GM20431 (cell line): Measurements from ENCODE around the gene LY6G6C.

Source experiments
- in situ Hi-C: fragments of 300-500 bp; cut with MseI, MboI; formaldehyde crosslinking; loops from one replicate; pipeline ENCODE4 v1.15.0; 2020; ENCODE audit warnings: low sequenced_read_pairs; ENCODE audit not compliant: unreplicated experiment

Gene LY6G6C

DNA sequence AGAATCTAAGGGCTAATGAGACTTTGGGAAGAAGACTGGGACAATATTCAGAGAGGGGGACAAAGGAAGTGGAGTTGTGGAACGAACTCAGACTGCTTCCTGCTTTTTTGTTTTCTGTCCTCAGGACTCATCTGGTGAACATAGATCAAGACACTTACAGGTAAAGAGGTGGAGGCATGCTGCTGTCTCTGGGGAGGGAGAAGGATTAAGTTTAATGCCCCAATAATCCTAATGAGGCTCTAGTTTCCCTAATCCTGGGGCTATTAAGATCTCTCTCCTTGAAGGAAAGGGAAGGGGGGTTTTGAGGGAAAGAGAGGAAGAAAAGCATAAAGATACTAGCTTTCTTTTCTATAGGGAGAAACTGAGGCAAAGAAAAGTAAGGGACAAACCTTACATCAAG, 22.9 kb upstream of the LY6G6C start:
- in situ Hi-C loops, result no loop called here

- in situ Hi-C loops, result no loop called here
These were observed 21.3 kb upstream of the LY6G6C start for GRCh38 chr6:31742894-31743293.

- in situ Hi-C loops, result no loop called here
These were observed 20.3 kb upstream of the LY6G6C start for GRCh38 chr6:31741815-31742214.

- in situ Hi-C loops, result no loop called here
These were observed 19.1 kb upstream of the LY6G6C start for GRCh38 chr6:31740397-31741223.

DNA sequence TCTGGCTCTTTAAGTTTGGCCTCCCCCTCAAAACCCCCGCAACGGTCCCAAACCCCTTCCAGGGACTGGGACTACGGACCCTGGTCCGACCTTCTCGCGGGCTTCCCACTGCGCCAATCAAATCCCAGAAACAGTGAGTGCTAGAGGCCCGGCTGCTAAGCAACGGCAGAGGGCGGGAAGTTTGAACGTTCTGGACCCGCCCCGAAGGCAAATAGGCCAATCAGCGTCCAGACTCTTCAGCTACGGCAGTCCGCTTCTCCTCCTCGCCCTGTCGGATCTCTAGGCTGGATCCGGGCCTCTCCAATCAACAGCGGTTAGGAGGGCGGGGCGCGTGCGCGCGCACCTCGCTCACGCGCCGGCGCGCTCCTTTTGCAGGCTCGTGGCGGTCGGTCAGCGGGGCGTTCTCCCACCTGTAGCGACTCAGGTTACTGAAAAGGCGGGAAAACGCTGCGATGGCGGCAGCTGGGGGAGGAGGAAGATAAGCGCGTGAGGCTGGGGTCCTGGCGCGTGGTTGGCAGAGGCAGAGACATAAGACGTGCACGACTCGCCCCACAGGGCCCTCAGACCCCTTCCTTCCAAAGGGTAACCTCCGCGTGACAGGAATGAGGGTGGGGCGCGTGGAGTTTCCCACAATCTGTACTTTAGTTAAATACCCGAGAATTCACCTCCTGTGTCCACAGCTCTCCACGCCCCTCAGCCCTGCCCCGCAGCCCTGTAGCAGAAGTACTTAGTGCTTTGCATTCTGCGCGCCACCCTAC, 18.3 kb upstream of the LY6G6C start, which contains the start of gene MSH5:
Gene MSH5, plus strand, starts transcription at position 367 of the 758 bp plus-strand sequence. CDS start 462 bp downstream, outside the sequence.
- in situ Hi-C loops, result no loop called here

DNA sequence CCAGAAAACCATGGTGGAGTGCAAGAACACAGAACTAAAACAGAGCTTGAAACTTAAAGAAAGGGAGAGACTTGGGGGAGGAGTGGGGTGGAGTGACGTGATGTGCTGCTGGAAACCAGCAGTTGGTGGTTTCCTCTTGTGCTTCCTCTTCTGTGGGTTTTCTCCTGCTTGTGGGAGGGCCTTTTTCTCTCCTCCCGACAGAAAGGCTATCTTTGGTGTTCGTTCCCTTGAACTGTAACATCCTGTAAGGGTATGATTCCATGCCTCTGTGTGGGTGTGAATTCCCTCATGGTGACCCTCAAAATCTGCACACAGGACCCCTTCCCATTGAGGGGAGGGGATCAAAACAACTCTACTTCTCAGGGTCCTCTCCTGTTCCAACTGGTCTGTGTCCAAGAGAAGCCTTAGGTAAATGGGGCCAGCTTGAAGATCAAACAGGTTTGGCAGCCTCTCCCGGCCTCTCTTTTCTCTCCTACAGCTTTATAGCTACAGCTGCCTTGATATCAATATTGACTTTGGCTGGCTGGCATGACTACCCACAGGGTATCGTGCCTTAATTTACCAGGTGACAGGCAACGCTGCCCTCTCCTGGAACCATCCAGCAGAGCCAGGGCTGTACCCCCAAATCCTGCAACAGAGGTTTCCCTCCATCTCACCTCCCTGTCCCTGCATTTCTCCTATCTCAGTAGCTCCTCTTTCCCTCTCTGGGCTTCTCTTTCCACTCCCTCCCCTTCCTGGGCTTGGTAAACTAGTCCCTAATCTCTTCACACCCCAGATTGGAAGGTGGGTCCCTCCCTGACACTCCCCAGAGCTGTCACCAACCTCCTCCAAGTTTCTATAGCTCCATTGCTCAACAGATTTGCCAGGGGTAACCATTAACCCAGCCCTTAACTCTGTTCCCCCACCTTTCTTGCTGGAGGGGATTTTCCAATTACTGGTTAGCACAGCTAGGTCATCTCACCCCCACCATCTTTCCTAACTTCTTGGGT, 16.7 kb upstream of the LY6G6C start:
- in situ Hi-C loops, result no loop called here

DNA sequence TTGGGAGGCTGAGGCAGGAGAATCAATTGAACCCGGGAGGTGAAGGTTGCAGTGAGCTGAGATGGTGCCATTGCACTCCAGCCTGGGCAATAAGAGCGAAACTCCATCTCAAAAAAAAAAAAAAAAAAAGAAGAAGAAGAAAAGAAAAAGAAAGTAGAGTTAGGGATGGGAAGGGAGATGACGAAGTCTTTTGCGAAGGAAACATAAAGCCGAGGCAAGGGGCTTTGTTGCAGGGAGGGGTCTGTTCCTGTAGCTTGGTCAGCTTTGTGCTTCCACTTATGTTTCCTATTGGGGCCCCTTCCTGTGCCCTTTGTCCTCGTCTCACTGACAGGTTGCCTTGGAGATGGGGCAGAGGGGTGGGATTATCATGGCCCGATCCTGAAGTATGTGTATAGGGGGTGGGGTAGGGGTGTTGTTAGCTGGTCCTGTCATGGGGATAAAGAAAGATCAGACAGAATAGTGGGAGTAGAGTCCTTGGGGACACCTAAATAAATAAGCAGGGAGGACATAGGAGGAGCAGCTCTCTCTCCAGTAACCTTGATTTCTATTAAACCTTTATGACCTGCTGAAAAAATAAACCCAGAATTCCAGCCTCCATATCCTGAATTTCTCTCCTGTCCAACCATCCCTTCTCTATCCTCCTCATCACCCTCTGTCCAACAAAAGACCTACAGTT, 15.9 kb upstream of the LY6G6C start:
- in situ Hi-C loops, result no loop called here

DNA sequence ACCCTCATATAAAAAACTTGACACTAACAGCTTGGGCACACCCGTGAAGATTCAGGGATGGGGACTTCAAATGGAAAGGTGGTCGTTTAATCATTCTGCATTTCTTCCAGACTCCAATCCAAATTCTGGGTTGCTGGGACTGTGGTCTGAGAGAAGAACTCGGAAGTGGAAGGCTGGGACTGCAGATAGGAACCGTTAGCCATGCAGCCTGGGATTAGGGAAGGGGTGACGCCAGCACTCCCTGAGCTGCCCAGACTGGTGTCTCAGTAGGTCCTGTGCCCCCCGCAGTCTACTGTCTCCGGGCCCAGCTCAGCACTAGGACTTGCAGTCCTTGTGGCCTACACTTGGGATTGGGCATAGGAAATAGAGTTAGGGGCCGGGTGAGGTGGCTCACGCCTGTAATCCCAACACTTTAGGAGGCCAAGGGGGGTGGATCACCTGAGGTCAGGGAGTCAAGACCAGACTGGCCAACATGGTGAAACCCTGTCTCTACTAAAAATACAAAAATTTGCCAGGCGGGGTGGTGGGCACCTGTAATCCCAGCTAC, 15.3 kb upstream of the LY6G6C start:
- in situ Hi-C loops, result no loop called here

DNA sequence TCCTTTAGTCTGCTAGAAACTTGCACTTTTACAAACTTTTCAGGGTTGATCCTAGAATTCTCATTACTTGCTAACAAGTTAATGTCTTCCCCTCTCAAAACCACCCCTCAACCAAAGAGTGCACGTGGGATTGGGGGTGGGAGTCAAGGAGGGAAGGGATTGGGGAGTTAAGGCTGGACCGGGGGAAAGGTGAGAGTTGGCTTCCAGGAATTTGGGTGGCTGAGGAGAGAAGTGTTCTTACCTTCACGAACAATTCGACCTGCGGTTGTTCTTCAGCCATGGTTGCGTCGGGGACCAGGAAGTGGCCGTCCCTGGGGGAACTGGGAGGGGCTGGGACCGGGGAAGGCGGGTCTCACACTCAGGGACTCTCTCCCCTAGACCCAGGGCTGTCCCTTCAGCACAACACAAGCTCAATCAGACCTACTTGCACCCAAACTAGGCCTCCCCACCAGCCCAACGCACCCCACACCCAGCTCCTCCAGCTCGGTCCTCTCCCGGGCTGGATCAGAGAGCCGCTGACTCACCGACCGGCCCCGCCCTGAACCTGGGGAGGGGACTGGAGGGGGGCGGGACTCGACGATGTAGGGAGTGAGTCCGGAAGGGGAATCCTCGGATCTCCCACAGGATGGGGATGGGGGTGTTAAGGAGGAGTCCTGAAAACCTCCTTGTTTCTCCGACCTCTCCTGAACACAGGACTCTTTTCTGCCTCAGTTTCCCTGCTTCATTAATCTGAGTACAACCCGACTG, 14.6 kb upstream of the LY6G6C start, which contains the start of gene CLIC1:
Gene CLIC1, minus strand, starts transcription at position 510 of the 747 bp plus-strand sequence. Its CDS starts 230 bp downstream, at position 280.
- in situ Hi-C loops, result no loop called here

DNA sequence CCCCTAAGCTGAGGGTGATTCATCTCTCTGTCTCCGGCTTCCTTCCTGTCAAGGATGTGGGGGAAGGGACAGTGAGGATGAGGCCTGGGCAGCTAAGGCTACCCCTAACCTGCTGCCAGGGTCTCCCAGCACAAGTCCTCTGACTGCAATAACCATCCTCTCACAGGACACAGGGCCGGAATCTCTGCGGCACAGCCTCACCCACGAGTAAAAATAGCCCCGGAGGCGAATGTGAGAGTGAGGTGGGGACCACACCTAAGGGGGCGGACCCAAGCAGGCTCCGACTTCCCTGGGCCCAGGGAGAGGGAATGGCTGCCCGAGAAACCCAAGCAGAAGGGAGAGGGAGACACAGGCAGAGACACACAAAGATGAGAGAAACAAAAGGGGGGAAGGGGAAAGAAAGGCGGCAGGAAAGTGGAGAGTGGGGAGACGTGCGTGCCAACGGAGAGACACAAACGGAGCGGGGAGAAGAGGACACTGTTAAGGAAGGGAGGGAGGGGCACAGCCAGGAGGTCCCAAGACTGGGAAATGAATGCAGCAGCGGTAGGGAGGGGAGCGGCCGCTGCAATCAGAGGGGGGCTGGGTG, 13.4 kb upstream of the LY6G6C start:
- in situ Hi-C loops, result no loop called here

DNA sequence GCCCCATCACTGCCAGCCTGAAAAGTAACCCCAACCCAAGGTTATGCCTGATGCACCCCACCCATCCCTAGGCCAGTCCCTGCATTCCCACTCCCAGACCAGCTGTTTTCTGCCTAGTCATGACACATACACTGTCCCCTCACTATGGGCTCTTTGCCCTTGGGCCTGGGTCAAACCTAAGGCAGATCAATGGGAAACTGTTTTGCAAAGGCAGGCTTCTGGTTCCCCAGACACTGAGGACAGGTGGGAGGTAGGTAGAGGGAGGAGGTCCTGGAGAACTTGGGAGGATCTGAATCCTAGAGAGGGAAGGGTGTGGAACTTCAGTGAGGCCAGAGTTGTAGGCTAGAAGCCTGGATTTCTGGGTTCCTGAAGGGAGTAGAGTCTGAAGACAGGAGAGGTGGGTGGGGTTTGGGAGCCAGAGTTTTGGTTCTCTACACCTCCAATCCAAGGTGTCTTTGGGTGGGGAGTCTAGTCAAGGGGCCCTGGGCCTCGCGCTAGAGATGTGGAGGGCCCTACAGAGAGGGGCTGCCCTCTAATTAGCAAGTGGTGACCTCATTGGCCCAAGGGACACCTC, 12.8 kb upstream of the LY6G6C start:
- in situ Hi-C loops, result no loop called here

DNA sequence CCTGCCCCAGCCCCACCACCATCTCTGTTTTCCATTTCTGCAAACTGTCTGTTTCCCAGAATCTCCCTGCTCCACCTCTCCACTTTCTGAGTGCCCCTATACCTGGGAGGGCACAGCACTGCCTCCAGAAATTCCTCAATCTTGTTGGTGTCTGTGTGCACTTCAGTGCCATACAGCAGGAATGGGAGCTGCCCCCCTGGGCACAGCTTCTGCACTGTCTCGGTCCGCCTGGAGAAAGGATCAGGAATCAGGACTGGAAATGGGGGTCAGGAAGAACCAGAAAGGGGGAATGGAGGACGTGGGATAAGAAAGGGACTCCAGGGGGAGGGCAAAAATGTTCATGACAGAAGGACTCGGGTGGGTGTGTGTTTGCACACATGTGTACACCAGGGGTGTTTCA, 12.2 kb upstream of the LY6G6C start:
- in situ Hi-C loops, result no loop called here

DNA sequence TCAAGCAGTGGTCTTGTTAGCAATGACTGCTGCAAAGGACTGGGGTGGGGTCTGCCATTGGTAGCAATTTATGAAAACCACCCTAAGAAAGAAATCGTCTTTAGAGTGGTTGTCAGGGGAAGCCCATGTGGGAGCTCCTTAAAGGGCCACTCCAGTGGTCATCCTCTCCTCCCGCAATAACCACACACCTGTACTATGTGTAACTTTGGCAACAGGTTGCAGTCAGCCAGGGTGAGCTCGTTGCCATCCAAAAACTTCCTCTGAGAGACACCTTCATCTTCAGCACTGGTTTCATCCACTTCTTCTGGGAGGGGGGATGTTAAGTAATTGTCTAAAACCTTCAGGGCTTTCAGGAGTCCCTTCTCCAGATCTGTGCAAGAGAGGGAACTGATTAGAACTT, 10.5 kb upstream of the LY6G6C start:
- in situ Hi-C loops, result no loop called here

DNA sequence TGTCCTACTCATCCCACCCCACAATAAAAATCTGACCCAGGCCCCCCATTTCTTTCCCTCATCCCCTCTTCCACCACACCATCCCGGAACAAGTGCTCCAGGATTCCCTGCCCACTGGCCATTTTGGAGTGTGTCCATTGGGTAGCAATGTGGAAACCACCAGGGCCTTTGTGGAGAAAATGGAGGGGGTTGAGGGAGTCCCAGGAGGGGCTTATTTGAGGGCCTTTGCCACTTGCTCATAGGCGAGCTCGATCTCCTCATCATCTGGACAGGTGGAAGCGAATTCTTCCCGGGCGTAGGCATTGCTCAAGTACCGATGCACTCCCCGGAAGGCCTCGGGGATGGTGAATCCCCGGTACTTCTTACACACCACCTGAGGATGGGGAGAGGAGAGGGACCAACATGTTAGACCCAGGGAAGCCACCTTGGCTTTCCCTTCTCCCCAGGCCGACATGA, 9.1 kb upstream of the LY6G6C start:
- in situ Hi-C loops, result no loop called here

DNA sequence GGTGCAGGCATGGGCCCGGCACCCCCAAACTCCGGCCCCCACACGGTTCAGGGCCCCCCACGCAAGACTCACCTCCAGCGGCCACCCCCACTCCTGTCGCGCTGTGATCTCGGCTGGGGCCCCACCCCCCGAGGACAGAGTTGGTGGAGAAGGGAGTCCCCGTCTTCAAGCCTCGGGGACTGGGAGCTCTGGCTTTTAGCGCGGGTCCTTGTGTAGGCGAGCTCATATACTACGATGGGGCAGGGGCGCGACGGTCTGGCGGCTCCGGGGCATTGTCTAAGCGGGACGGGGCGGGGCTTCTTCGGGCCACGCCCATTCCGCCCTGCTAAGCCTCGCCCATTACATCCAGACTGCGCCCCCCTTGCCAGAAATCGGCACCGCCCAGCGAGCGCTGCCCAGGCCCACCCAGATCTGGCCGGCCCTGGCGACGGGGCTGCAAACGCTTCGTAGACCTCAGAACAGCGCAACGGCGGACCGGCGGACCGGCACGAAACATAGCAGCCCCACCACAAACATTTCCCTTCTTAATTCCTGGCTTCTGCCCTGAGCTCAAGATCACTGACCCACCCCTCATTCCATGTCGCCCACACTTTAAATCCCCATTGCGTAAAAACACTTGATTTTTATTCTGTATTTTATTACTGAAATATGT, 8.6 kb upstream of the LY6G6C start:
- in situ Hi-C loops, result no loop called here

GRCh38 chr6:31729515-31729978, 8.0 kb upstream of the LY6G6C start:
- in situ Hi-C loops, result no loop called here
